Endothelial cell (in vitro differentiated cells): ENCODE results near the gene ARTN. TPM values are rescaled to one million over a fixed set of nuclear protein-coding genes. Genes with fewer than 3 reads are reported as not detected.

Experiments
- DNase-seq: peaks from one replicate; pipeline ENCODE4 v3.0.0; 2021; ENCODE audit warnings: low spot score
- H3K27ac Mint-ChIP-seq: one replicate; pipeline ENCODE4 v1.8.0; 2021; ENCODE audit warnings: mixed read lengths, inconsistent platforms; ENCODE audit not compliant: unreplicated experiment
- H3K27me3 Mint-ChIP-seq: one replicate; pipeline ENCODE4 v1.8.0; 2021; ENCODE audit warnings: mild to moderate bottlenecking, moderate library complexity, mixed read lengths, inconsistent platforms; ENCODE audit not compliant: unreplicated experiment
- H3K36me3 Mint-ChIP-seq: one replicate; pipeline ENCODE4 v1.8.0; 2021; ENCODE audit warnings: mild to moderate bottlenecking, low read depth, mixed read lengths, inconsistent platforms; ENCODE audit not compliant: unreplicated experiment
- H3K4me1 Mint-ChIP-seq: one replicate; pipeline ENCODE4 v1.8.0; 2021; ENCODE audit warnings: mild to moderate bottlenecking, mixed read lengths, inconsistent platforms; ENCODE audit not compliant: unreplicated experiment
- H3K4me3 Mint-ChIP-seq: one replicate; pipeline ENCODE4 v1.8.0; 2021; ENCODE audit warnings: mild to moderate bottlenecking, mixed read lengths, inconsistent platforms; ENCODE audit not compliant: unreplicated experiment
- H3K9me3 Mint-ChIP-seq: one replicate; pipeline ENCODE4 v1.8.0; 2021; ENCODE audit warnings: mixed read lengths, inconsistent platforms; ENCODE audit not compliant: unreplicated experiment
- total RNA-seq: library from RNA; stranded (reverse); fragmentation: NEBNext Ultra II Directional; extraction: Animal tissue kit (Norgen Biotek cat#: 25700); gene quantifications from one replicate; pipeline ENCODE4 v1.2.1, GENCODE V29; 2021; ENCODE audit not compliant: unreplicated experiment
- TF ChIP-seq, protein P1 (sequence below): fragments of 200-600 bp; sonication (generic); IDR thresholded peaks from one replicate; pipeline ENCODE4 v1.5.0; 2021; ENCODE audit warnings: antibody characterized with exemption; ENCODE audit not compliant: unreplicated experiment

ARTN gene
- total RNA-seq, 1 donor from 2014 or later = 0.67 TPM

DNA sequence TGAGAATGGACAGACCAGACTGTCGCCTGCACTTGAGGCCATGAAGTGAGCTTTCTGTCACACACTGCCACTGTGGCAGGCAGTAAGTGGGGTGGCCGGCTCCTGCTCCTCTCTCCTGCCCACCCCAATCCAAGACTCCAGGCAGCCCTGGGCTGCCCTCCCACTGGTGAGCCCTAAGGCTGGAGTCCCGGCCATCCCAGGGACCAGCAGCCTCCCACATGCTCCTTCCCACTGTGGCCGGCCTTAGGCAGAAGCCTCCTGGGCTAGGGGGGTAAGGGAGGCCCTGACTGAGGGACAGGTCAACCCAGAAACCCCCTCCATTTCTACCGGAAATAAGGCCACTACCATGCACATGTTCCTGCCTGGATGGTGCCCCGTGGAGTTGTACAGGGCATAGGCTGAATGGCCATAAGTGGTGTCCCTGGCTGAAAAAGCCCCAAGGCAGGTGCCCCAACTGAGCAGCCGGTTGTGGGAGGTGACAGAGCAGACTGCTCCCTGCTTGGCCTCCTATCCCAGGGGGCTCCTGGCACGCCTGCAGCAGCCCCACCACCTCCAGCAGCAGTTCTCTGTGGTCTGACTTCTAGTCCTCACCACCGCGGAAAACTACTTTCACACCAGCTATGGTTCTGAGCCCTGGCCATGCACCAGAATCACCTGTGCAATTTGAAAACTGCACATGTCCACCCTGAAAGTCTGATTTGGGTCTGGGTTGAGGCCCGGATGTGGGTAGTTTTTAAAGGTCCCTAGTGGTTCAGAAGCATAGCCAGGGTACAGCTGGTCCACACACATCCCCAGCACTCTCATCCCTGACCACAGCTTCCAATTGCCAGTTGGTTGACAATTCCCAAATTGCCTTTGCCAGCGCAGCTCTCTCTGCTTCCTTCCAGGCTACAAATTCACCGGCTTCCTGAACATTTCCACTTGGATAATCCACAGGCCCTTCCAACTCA is 1.6 kb upstream of the ARTN start:
- Mint-ChIP-seq H3K27ac (no peak overlapping the region), H3K4me1 (peaks cover 4% of the 10 kb centered on the region), H3K4me3 (no peak overlapping the region), H3K27me3 (peaks cover 12% of the 10 kb centered on the region), H3K9me3 (no peaks in the 10 kb centered on the region), H3K36me3 (peaks cover 7% of the 10 kb centered on the region)
- DNase-seq = no peak
- TF ChIP-seq, protein P1, sequence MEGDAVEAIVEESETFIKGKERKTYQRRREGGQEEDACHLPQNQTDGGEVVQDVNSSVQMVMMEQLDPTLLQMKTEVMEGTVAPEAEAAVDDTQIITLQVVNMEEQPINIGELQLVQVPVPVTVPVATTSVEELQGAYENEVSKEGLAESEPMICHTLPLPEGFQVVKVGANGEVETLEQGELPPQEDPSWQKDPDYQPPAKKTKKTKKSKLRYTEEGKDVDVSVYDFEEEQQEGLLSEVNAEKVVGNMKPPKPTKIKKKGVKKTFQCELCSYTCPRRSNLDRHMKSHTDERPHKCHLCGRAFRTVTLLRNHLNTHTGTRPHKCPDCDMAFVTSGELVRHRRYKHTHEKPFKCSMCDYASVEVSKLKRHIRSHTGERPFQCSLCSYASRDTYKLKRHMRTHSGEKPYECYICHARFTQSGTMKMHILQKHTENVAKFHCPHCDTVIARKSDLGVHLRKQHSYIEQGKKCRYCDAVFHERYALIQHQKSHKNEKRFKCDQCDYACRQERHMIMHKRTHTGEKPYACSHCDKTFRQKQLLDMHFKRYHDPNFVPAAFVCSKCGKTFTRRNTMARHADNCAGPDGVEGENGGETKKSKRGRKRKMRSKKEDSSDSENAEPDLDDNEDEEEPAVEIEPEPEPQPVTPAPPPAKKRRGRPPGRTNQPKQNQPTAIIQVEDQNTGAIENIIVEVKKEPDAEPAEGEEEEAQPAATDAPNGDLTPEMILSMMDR = no peak

DNA sequence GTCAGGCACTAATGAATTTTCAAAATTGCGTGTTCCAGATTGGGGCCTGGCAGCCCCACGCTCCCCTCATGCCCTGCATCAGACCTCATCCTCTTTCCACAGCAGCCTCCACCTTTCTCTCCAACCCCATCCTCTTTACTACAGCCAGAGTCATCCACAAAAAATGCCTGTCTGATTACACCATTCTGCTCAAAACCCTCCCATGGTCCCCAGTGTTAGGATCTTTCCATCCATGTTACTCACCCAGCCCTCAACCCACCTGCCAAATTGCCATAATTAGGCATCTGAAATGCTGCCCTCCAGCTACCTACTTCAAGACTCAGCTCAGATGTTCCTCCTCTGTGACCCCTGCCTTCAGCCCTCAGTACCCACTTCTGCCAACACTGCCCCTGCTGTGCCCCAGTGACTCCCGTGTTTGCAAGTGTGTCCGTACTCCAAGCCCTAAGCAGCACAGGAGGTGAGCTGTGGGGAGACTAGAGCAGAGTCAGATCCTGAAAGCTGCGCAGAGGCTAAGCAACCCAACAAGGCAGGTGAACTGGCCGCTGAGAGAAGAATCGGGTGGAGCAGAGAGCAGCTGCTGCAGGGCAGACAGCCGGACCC is 715 bp upstream of the ARTN start:
- Mint-ChIP-seq H3K9me3 (no peaks in the 10 kb centered on the region), H3K4me1 (peaks cover 4% of the 10 kb centered on the region), H3K4me3 (peak overlapping the region; percentile 62), H3K27me3 (peaks cover 12% of the 10 kb centered on the region), H3K27ac (no peak overlapping the region), H3K36me3 (peaks cover 7% of the 10 kb centered on the region)
- no peak for DNase-seq
- TF ChIP-seq, protein P1 = no peak

GRCh38 chr1:43934101-43934985 is 742 bp downstream of the ARTN start:
- Mint-ChIP-seq H3K4me1 (peaks cover 4% of the 10 kb centered on the region), H3K27ac (no peak overlapping the region), H3K27me3 (peaks cover 12% of the 10 kb centered on the region), H3K9me3 (no peaks in the 10 kb centered on the region), H3K4me3 (no peak overlapping the region), H3K36me3 (peaks cover 7% of the 10 kb centered on the region)
- peak; percentile 75 for DNase-seq
- TF ChIP-seq, protein P1 = peak; percentile 85

DNA sequence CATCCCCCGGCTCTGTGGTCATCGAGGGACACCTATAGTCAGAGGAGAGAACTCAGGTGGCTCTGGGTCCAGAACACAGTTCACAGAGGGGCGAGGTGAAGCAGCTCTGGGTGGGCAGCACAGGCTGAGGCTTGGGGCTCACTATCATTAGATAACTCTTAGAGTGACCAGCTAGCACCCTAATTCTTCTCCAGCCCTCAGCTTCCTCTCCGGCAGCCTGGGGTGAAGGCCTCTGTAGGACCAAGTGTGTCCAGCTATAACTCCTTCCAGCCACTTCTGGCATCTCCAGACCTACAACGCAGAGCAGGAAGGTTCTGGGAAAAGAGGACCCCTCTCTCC is 1.4 kb downstream of the ARTN start:
- H3K9me3 Mint-ChIP-seq = no peaks in the 10 kb centered on the region
- H3K27ac Mint-ChIP-seq = no peak overlapping the region
- peaks cover 7% of the 10 kb centered on the region for H3K36me3 Mint-ChIP-seq
- no peak overlapping the region for H3K4me3 Mint-ChIP-seq
- DNase-seq = no peak
- peaks cover 15% of the 10 kb centered on the region for H3K27me3 Mint-ChIP-seq
- TF ChIP-seq, protein P1 = no peak
- H3K4me1 Mint-ChIP-seq = peaks cover 9% of the 10 kb centered on the region
